ENCODE results near the gene AKAP13.
"Not testable (repeated sequence)": the region's sequence is repeated elsewhere in the genome, so short reads cannot be mapped to it uniquely, and the experiment has no call there.

The AKAP13 gene

DNA sequence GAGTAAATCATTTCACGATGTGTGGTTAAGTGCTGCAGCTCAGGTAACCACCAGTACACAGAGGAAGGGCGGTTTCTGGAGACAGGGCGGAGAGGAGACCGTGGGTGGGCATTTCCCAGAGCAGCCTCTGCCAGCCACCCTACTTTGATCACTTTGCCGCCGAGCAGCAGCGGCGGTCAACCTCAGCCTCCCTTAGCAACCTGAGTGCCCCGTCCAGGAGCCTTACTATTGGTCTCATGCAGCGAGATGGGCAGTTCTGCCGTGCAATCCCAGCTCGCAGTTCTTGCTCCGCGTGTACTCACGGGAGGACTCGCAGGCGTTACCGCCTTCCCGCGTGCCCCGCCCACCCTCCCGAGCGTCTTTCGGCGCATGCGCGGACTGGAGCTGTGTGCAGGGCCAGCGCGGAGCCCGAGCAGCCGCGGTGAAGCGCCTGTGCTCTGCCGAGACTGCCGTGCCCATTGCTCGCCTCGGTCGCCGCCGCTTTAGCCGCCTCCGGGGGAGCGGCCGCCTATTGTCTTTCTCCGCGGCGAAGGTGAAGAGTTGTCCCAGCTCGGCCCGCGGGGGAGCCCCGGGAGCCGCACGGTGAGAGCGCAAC, at the start of gene AKAP13:
AKAP13 (plus strand) TSS at position 387 of the 595 bp plus-strand sequence. CDS start 105,118 bp downstream, outside the sequence.
- DNase-seq = peak; percentile 93

DNA sequence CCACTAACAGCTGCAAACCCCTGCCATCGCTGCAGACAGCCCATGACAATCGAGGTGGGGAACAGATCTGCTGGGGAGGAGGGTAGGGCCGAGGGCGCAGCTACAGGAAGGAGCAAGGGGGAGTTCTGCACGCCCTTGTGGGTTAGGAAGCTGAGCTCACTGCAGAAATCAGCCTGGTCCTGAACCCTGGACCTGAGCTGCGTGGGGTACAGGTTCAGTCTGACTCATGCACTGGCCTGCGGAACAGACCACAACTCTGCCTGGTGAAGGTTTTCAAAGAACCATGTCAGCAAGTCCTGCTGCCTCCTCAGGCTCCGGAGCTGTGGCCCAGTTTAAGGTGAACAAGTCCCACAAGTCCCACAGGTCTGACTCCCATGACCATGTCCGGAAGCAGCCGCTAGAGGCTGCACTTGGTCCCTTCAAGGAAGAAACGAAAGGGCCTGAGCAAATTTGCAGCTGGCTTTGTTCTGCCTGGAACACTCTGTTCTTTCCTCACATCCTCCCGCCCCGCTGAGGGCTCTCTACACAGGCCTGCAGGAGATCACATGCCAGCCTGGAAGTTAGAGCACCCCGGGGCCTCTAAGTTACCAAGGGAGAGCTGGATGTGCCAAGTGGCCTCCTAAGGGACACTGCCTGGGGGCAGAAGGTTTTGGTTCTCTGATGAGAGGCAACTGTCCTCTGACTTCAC, 49.4 kb upstream of the AKAP13 start:
- peak; percentile 36 for DNase-seq

DNA sequence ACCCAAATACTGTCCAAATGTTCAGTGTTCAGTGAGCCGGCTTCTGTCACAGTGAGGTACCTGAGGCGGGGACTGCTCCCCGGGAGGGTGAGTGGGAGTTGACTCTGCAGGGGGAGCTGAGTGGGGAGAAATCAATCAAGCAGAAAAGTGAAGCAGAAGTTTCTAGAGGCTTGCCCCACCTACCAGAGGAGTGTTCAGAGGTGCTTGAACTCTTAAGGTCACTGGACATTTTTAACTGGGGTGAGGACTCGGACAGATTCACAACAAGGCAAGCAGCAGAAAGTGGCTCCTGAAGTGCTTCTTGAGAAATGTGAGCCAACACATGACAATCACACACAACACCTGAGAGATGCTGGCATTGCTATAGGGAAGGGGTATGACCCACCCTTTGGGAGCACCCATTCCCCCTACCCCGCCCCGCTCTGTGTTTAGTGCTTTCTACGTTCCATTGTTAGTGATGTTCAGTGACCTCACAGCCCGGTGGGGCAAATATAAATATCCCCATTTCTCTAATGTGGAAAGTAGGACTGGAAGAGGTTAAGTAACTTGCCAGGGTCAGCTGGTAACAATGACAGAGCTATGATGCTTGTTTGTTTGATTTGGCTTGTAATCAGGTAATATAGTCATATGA, 48.6 kb upstream of the AKAP13 start:
- DNase-seq = no peak

GRCh38 chr15:85333132-85333831, 47.1 kb upstream of the AKAP13 start:
- no peak for DNase-seq

- no peak for DNase-seq
Observed at GRCh38 chr15:85334241-85334640, 46.2 kb upstream of the AKAP13 start.

DNA sequence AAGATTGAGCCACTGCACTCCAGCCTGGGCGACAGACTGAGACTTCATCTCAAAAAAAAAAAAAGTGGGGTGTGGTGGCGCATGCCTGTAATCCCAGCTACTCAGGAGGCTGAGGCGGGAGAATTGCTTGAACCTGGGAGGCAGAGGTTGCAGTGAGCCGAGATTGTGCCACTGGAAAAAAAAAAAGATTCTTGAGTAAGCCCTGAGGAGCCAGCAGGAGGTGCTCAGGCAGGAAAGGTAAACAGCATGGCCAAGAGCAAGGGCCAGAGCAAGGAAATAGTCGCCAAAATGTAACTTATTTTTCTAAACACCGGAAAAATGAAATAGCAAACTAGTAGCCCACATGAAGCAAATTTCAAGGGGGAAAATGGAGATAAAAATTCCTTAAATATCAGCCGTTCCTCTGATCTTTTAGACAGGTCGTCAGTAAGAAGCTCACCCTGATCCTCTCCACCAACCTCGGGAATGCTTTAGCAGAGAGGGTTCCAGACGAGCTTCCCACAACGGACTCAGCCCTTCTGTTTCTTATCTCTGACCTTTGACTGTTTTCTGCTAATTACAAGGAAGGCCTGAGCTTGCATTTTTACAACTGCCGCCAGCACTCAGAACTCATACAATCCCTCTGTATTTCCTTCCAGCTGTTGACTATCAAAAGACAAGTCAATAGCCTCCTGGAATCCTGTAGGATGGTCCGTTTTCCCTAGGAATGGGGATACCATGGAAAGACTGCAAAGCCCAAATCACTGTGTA, 45.0 kb upstream of the AKAP13 start:
- DNase-seq = no peak

DNA sequence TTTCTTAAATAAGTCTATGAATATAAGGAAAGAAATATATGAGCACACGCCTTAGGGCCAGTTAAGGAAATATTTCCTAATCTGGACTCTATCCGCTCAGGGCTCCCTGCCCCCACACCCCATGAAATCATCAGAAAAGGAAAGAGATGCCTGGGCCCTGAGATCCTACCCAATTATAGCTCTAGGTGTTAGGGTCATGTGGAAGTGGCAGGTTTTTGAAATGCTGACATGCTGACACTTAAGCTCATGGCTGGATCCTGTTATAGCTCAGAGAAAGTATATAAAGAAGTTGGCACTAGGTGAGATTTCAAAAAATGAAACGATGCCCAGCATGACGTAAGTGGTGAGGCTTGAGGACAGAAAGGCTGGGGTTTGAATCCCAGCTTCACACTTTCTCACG, 43.5 kb upstream of the AKAP13 start:
- DNase-seq = no peak

DNA sequence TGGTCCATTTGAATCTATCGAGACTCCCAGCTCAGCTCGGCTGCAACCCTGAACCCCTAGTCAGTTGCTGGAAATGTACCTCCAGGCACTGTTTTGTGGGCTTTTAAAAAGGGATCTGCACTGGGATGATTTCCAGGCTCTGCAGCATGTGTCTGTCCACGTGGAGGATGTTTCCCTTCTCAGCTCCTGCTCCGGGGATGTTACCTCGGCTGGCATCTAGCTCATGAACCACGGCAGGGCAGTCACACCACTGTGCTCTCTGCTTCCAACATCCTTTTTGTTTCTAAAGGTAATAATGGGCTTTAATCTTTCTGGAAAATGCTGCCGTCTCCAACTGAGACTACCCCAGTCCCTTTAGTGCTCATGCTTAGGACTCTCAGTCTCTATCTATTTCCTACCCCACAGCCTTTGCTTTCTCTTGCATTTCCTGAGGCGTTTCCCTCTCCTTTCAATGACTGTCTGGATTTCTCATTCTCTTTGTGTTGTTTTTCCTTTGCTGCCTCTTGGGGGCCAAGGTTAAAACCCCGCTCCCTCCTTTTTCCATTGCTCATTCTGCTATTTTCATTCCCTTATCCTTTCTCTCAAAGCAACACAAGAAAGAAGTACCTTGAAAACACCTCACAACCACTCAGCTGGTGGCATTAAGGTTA, 42.9 kb upstream of the AKAP13 start:
- DNase-seq = no peak

DNA sequence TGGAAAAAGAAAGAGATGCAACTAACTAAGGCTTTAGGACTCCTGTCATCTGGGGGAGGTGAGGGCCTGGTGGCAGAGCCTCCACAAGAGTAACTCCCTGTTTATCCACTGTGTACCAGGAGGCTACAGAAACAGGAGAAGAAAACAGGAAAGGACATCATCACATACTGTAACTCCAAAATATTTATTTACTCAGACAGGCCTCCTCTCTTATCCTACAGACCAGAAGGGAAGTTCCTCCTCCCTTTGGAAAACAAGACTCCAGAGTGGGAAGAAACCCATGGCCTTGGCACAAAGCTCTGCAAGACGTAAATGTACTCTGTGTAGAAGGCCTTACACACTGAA, 40.1 kb upstream of the AKAP13 start:
- no peak for DNase-seq

DNA sequence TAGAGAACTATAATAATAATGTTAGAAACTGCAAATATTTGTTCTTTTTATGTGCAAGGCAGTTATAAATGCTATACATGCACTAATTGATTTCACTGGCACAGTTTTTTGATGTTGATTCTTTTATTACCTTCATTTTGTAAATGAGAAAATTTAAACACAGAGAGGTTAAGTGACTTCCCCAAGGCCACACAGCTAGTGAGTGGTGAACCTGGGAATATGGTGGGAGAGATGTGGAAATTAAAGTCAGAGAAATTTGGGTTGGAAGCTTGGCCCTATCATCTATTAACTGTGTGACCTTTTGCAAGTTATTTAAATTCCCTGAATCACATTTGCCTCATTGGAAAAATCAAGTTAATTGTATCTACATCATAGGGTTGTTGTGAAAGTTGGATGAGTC, 39.6 kb upstream of the AKAP13 start:
- DNase-seq = no peak

- DNase-seq = not testable (repeated sequence)
Observed at GRCh38 chr15:85342163-85342562, 38.2 kb upstream of the AKAP13 start.

DNA sequence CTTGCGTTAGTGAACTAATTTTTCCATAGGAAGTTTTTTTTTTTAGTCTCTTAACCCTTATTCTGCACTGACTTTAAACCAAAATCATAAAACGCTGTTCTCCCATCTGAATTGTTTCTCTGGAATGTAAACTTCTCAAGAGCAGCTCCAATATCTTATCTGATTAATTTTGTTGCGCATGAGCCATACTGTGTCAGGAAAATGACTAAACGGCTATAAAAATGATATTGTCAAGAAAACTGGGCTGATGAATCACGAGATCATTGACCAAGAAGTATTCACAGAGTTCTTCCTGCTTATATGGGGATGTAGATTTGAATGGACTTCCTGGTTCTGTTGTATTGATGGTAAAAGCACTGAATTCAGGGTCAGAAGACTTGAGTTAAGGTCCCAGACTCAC, 37.0 kb upstream of the AKAP13 start:
- not testable (repeated sequence) for DNase-seq

DNA sequence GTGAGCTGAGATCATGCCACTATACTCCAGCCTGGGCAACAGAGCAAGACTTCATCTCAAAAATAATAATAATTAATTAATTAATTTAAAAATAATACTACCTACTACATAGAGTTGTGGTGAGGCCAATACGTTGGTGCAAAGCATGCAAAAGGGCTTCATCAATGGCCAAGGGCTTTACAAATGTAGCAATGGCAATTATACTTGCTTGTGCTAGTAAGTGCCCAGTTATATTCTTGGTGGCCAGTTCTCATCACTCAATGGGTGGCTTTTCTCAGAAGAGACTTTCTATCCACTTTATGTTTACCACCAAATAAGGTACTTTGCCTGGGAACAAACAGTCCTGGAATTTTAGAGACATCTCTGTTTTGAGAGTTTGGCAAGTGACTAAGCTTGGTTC, 36.2 kb upstream of the AKAP13 start:
- DNase-seq = not testable (repeated sequence)

DNA sequence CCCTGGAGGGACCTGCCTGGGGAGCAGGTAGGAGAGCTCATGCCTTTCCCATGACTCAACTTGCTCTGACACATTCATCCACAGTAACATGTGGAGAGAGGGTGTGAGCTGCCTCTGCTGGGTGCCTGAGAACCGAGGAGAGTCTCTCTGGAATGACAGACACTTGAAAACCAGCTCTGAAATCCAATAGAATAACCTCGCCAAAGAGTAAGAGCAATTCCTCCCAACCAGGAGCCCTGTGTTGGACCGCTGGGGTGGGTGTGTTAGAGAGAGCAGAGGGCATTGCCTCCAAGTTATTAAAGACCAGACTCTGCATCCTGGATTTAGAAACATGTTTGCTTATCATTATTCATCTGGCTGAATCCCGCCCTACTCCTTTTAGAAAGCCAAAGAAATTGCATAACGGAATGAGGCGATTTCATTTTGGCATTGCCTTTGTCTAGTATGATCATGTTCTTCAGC, 35.7 kb upstream of the AKAP13 start:
- DNase-seq = not testable (repeated sequence)

GRCh38 chr15:85345196-85345918, 35.0 kb upstream of the AKAP13 start:
- not testable (repeated sequence) for DNase-seq

DNA sequence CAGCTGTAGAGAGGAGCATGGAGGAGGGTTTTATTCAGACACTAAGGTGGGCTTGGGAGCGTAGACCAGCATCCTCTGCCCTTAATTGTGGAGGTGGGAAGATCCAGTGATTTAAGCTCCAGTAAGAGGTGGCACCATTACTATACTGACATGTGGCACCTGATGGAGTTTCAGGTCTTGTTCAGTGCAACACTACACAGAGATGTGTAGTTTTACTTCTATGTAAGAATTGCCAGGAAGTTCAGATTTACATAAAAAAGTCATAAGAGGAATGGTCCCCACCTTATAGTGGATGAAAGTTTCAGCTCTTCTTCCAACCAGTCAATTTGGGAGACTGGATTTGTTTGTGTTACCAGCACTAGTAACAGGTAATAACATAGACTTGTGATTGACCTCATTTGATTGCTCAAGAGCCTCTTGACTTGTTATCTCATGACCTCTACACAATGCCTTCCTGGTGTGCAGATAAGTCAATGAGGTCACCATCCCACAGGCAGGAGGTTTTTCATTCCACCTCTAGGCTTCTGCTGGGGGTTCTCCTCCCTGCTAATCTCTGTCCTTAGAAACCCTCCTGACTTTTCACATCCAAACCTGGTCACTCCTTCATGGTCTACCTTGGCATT, 33.8 kb upstream of the AKAP13 start:
- DNase-seq = not testable (repeated sequence)

- not testable (repeated sequence) for DNase-seq
Observed at GRCh38 chr15:85347264-85348047, 32.9 kb upstream of the AKAP13 start.

DNA sequence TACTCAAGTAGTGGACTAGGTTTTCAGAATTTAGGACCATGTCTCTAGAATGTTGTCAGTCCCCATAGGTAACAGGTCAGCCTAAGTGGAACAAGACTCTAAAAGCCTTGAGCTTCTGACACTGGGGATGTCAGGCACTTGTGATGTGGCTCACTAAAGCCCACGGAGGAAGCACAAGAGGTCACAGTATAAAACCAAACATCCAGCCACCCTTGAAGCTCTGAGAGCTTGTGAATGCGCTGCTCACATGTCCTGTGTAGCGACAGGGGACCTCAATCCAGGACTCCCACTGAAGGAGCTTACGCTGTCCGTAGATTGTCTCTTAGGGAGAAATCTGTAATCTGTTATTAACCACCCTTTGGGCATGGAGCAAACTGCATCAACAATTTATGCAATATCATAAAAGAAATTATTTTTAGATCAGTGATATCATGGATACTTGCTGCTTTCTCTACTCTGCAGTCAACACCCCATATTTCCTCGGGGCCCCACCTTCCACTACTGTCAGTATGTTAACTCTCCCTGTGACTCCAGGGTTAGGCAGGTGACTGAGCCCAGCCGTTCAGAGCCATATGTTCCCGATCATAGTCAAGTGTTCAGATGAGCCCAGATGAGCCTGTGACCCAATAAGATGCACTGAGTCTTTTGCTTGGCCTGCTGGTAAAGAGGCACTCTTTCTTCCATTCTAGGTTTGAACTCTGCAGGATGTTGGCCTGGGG, 32.2 kb upstream of the AKAP13 start:
- DNase-seq = not testable (repeated sequence)

DNA sequence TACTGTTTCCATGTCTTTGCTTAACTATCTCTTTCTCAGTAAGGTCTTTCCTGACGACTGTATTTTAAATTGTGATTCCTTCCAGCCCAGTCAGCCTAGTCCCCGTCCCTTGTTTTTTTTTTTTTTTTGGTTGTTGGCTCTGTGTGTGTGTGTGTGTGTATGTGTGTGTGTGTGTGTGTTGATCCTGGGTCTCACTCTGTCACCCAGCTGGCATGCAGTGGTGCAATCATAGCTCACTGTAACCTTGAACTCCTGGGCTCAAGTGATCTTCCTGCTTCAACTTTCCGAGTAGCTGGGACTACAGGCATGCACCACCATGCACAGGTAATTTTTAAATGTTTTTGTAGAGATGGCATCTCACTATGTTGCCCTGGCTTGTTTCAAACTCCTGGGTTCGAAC, 31.3 kb upstream of the AKAP13 start:
- not testable (repeated sequence) for DNase-seq

GRCh38 chr15:85350395-85350794, 30.0 kb upstream of the AKAP13 start:
- no peak for DNase-seq
